Liver (tissue), 3 donors: ENCODE measurements around the gene ARHGAP40.

Experiments
- CTCF ChIP-seq: fragments of 150-350 bp; IDR thresholded peaks from 2 replicates; pipeline ENCODE4 v1.5.1; 2017; ENCODE audit warnings: improper control_type of control experiment, low read depth, low read length; ENCODE audit not compliant: missing input control
- TAF1 ChIP-seq: conservative IDR thresholded peaks from 2 replicates; pipeline ENCODE4 v1.6.1; 2016; ENCODE audit warnings: antibody characterized with exemption, mild to moderate bottlenecking
- ZBTB33 ChIP-seq: IDR thresholded peaks from 2 replicates; pipeline ENCODE4 v1.6.1; 2016; ENCODE audit warnings: antibody characterized with exemption
- donor health status: healthy.
- donor health status: healthy.

GRCh38 chr20:38628580-38629470 is 27.2 kb downstream of the ARHGAP40 start:
- TF ChIP-seq TAF1 = no peak
- TF ChIP-seq CTCF = no peak
- TF ChIP-seq ZBTB33 = no peak
